Muscle layer of duodenum (tissue), 2 donors: Measurements from ENCODE around the gene DYRK1A.

ENCODE experiments used
- H3K27ac ChIP-seq: one replicate; pipeline ENCODE4 v1.7.0; 2013; ENCODE audit warnings: mild to moderate bottlenecking, low read length
- H3K27me3 ChIP-seq: one replicate; pipeline ENCODE4 v1.7.0; 2013; ENCODE audit warnings: low read depth, mild to moderate bottlenecking, control low read depth, low read length
- H3K36me3 ChIP-seq, 2 donors: one replicate each; pipeline ENCODE4 v1.7.0; 2013; ENCODE audit warnings: low read length in 2 of 2, control low read depth in 1 of 2, mild to moderate bottlenecking in 1 of 2; ENCODE audit not compliant: insufficient read depth in 2 of 2, control insufficient read depth in 1 of 2
- H3K4me1 ChIP-seq, 2 donors: one replicate each; pipeline ENCODE4 v1.7.0; 2013; ENCODE audit warnings: low read length in 2 of 2, mild to moderate bottlenecking in 2 of 2, control low read depth in 1 of 2, moderate library complexity in 1 of 2; ENCODE audit not compliant: insufficient read depth in 2 of 2, control insufficient read depth in 1 of 2
- H3K4me3 ChIP-seq, 2 donors: one replicate each; pipeline ENCODE4 v1.7.0; 2013; ENCODE audit warnings: low read length in 2 of 2, low read depth in 1 of 2, mild to moderate bottlenecking in 1 of 2
- H3K9me3 ChIP-seq, 2 donors: one replicate each; pipeline ENCODE4 v1.7.0; 2013; ENCODE audit warnings: low read length in 2 of 2, control low read depth in 1 of 2, mild to moderate bottlenecking in 1 of 2; ENCODE audit not compliant: control insufficient read depth in 1 of 2
- donor health status: healthy.

DYRK1A gene

DNA sequence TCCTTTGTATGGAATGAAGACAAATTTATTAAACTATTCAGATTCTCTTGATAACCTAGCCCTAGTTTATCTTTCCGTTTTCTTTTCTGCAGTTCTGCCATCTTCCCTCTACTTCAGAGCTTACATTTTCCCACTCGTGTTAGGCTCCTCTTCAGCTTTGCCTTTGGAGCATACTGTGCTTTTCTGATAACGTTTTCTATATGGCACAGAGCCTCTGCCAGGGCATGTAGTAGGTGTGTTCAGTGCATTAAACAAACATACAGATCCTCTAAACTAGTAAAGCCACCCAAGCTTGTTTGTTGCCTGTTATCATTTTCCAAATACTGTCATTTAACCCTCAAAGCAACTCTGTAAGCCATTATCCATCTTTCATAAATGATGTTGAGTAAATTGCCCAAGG lies 25.1 kb downstream of the DYRK1A start:
- Histone ChIP-seq H3K27me3 (no peaks in the 10 kb centered on the region), H3K36me3 (no peaks in the 10 kb centered on the region), H3K9me3 (no peaks in the 10 kb centered on the region), H3K27ac (no peak overlapping the region), H3K4me1 (peaks cover 10 to 46% of the 10 kb centered on the region in 2 donors), H3K4me3 (no peak overlapping the region)

DNA sequence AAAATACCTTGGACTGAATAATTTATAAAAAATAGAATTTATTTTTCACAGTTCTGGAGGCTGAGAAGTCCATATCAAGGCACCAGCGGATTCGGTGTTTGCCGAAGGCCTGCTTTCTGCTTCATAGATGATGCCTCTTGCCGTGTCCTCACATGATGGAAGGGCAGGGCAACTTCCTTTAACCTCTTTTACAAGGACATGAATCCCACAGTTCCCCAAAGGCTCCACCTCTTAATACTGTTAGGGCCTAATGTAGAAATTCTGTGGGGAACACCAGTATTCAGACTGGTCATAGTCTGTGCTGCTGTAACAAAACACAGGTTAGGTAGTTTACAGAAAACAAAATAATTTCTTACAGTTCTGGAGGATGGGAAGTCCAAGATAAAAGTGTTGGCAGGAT lies 25.9 kb downstream of the DYRK1A start:
- no peaks in the 10 kb centered on the region for H3K9me3 ChIP-seq
- no peaks in the 10 kb centered on the region for H3K36me3 ChIP-seq
- no peaks in the 10 kb centered on the region for H3K27me3 ChIP-seq
- no peak overlapping the region for H3K27ac ChIP-seq
- H3K4me3 ChIP-seq = no peak overlapping the region
- H3K4me1 ChIP-seq = peaks cover 9 to 48% of the 10 kb centered on the region in 2 donors

DNA sequence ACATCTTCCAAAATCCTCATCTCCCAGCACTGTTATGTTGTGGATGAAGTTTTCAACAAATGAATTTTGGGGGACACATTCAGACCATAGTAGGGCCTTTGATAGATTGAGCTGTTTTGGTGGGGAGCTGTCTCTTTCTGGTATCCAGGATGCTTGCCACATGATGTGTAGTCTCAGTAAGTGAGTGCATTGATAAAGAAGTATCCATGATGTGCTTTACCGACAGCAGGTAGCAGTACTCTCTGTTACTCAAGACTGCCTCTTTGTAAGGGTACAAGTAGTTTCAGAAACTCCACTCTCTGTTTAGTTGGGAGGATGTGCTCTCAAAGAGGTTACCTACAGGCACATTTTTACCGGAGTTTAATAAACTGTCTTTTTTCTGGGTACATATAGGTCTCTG lies 26.5 kb downstream of the DYRK1A start:
- Histone ChIP-seq H3K9me3 (no peaks in the 10 kb centered on the region), H3K4me3 (no peak overlapping the region), H3K27me3 (no peaks in the 10 kb centered on the region), H3K36me3 (no peaks in the 10 kb centered on the region), H3K27ac (no peak overlapping the region), H3K4me1 (peaks cover 9 to 51% of the 10 kb centered on the region in 2 donors)

- H3K27me3 ChIP-seq = no peaks in the 10 kb centered on the region
- peaks cover 9 to 54% of the 10 kb centered on the region in 2 donors for H3K4me1 ChIP-seq
These were observed 27.2 kb downstream of the DYRK1A start for GRCh38 chr21:37393786-37394185.

GRCh38 chr21:37395961-37396360 lies 29.4 kb downstream of the DYRK1A start:
- H3K36me3 ChIP-seq = no peaks in the 10 kb centered on the region
- H3K9me3 ChIP-seq = no peaks in the 10 kb centered on the region
- H3K4me1 ChIP-seq = peaks cover 9 to 56% of the 10 kb centered on the region in 2 donors
- no peak overlapping the region for H3K4me3 ChIP-seq
- no peaks in the 10 kb centered on the region for H3K27me3 ChIP-seq
- H3K27ac ChIP-seq = no peak overlapping the region

More at GRCh38 chr21:37393786-37394185, 27.2 kb downstream of the DYRK1A start:
- H3K4me3 ChIP-seq = no peak overlapping the region
- H3K9me3 ChIP-seq = no peaks in the 10 kb centered on the region
- no peak overlapping the region for H3K27ac ChIP-seq
- H3K36me3 ChIP-seq = no peaks in the 10 kb centered on the region

DNA sequence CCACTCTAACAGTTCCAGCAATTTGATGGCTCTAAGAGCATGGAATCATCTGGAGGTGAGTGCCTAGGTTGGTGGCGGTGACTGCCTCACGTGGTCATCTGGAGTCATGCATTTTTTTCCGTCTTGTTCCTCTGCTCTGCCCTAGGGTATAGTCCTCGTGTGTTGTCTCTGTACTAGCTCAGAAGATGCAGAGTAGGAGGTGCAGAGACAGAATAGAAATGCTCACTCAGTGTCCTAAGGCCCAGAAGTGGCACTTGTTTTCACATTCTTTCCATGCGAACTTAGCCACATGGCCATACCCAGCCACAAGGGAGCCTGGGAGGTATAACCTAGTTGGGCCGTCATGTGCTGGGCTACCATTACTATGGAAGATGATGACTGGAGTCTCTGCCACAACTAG lies 30.3 kb downstream of the DYRK1A start:
- Histone ChIP-seq H3K9me3 (no peaks in the 10 kb centered on the region), H3K27ac (no peak overlapping the region), H3K27me3 (no peaks in the 10 kb centered on the region), H3K36me3 (no peaks in the 10 kb centered on the region), H3K4me3 (no peak overlapping the region), H3K4me1 (peaks cover 4 to 50% of the 10 kb centered on the region in 2 donors)

DNA sequence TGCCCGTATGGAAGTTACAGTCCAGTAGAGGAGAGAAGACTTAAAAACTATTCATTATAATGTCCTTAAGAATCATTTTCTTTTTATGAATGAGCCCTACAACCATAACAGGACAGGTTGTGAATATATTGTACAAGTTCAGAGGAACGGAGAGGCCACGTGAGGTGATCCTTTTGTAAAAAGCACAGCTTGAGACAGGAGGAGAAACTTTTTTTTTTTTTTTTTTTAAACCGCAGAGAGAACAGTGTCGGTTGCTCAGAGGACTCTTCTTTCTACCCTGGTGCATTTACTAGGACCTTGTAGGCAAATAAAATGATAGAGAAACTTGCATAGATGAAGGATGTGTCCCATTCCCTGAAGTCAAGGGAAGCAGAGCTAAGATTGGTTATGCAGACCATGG lies 32.1 kb downstream of the DYRK1A start:
- Histone ChIP-seq H3K4me1 (peaks cover 4 to 45% of the 10 kb centered on the region in 2 donors), H3K9me3 (no peaks in the 10 kb centered on the region), H3K27me3 (no peaks in the 10 kb centered on the region), H3K4me3 (no peak overlapping the region), H3K36me3 (no peaks in the 10 kb centered on the region), H3K27ac (no peak overlapping the region)

DNA sequence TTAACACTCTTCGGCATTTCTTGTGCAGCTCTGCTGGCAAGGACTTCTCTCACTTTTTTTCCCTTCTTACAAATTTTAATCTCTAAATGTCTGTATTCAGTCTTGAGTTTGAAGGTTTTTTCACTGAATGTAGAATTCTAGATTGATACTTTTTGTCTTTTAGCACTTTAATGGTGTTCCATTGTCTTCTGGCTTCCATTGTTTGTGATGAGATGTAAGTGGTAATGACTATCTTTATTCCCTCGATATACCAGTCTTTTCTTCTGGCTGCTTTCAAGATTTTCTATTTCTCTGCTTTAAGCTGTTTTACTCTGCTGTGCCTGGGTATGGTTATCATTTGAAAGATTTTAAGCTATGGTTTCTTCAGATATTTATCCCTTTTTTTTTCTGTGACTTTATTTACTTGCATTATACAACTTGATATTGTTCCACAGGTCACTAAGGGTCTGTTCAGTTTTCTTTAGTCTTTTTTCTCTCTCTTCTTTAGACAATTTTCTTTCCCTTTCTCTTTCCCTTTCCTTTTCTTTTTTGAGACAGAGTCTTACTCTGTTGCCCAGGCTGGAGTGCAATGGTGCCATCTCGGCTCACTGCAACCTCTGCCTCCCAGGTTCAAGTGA lies 35.8 kb downstream of the DYRK1A start:
- peaks cover 5 to 35% of the 10 kb centered on the region in 2 donors for H3K4me1 ChIP-seq
- no peaks in the 10 kb centered on the region for H3K9me3 ChIP-seq
- no peaks in the 10 kb centered on the region for H3K36me3 ChIP-seq
- H3K27me3 ChIP-seq = no peaks in the 10 kb centered on the region
- H3K27ac ChIP-seq = no peak overlapping the region
- no peak overlapping the region for H3K4me3 ChIP-seq

- H3K27ac ChIP-seq = no peak overlapping the region
- no peaks in the 10 kb centered on the region for H3K27me3 ChIP-seq
- H3K4me1 ChIP-seq = peaks cover 11 to 22% of the 10 kb centered on the region in 2 donors
- H3K36me3 ChIP-seq = no peaks in the 10 kb centered on the region
- H3K4me3 ChIP-seq = no peak overlapping the region
- H3K9me3 ChIP-seq = no peaks in the 10 kb centered on the region
These were observed 39.1 kb downstream of the DYRK1A start for GRCh38 chr21:37405629-37406028.

GRCh38 chr21:37407719-37408420 lies 41.3 kb downstream of the DYRK1A start:
- H3K9me3 ChIP-seq = no peaks in the 10 kb centered on the region
- no peak overlapping the region for H3K4me3 ChIP-seq
- no peaks in the 10 kb centered on the region for H3K27me3 ChIP-seq
- H3K27ac ChIP-seq = no peak overlapping the region
- peaks cover 11 to 30% of the 10 kb centered on the region in 2 donors for H3K4me1 ChIP-seq
- no peaks in the 10 kb centered on the region for H3K36me3 ChIP-seq

DNA sequence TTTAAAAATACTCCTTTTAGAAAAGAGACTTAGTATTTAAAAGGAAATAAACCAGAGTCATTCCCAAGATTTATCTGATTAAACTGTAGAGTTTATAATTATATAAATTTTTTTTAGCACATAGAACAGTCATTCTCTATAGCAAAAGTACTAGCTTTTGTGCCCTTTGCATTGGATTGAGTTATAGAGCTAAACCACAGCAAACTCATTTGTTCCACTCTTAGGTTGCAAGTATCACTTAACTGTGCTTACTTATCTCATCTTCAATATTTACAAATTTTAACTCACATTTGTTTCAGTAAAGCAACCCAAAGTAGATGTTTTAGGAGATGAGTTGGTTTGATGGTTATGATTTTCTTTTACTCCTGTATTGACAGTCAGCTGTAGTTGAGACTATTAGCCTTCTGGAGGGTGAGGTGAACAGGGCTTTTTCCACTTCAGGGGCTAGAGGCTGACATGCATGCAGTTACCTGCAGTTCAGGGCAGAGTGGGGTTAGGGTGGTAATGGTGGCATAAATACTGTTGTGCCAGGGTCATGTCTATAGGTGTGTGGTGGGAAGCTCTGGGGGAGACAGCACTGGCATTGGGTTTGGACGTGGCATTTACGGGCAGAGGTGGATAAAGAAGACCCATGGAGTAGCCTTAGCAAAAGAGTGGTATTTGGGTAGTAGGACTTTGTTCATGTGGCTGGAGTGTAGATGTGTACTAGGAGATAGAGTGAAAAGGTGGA lies 42.1 kb downstream of the DYRK1A start:
- H3K4me1 ChIP-seq = peaks cover 11 to 35% of the 10 kb centered on the region in 2 donors
- no peak overlapping the region for H3K27ac ChIP-seq
- H3K9me3 ChIP-seq = no peaks in the 10 kb centered on the region
- H3K4me3 ChIP-seq = no peak overlapping the region
- no peaks in the 10 kb centered on the region for H3K27me3 ChIP-seq
- H3K36me3 ChIP-seq = no peaks in the 10 kb centered on the region
